GM23248 (cell line): Measurements from ENCODE around the gene UNC93B1.
"Not testable (repeated sequence)": the region's sequence is repeated elsewhere in the genome, so short reads cannot be mapped to it uniquely, and the experiment has no call there.

ENCODE experiments used
- EZH2 ChIP-seq: fragments of 200-600 bp; sonication (generic); IDR thresholded peaks from 2 replicates; pipeline ENCODE4 v1.6.1; 2018; ENCODE audit warnings: antibody characterized with exemption, mild to moderate bottlenecking; ENCODE audit not compliant: insufficient read depth, poor library complexity, severe bottlenecking
- EZH2phosphoT487 ChIP-seq: fragments of 200-600 bp; sonication (generic); IDR thresholded peaks from 2 replicates; pipeline ENCODE4 v1.6.1; 2018; ENCODE audit warnings: antibody characterized with exemption, moderate library complexity, mild to moderate bottlenecking, low read depth; ENCODE audit not compliant: insufficient read depth

DNA sequence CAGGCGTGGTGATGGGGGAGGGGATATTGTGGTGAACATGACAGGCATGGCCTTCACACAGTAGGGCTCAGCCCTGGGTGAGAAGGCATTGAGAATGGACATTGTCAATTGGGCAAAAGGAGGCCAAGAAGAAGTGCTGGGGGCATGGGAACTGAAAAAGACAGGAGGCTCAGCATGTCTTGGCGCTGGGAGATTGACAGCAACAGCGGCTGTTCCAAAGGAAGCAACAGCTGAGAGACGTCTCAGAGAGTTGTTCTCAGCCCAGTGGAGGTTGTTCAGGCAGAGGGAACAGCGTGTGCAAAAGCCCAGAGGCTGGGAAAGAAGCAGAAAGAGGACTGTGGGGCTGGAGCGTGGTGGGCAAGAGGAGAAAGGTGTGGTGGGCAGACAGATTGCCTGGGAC lies 47.7 kb downstream of the UNC93B1 start:
- TF ChIP-seq EZH2, EZH2phosphoT487: not testable (repeated sequence)
